MM.1S (cell line): Measurements from ENCODE around the gene CDX2.
A peak's percentile ranks its signal among the peaks of the same experiment; 100 is the strongest.
"Not testable (repeated sequence)": the region's sequence is repeated elsewhere in the genome, so short reads cannot be mapped to it uniquely, and the experiment has no call there.

ENCODE experiments used
- DNase-seq: peaks from one replicate; pipeline ENCODE4 v3.0.0-alpha.2; 2015
- H2AFZ ChIP-seq: fragments of 300-600 bp; sonication (generic); 2 replicates; pipeline ENCODE4 v1.6.0; 2016; ENCODE audit warnings: antibody characterized with exemption, low read length
- H3F3A ChIP-seq: fragments of 300-600 bp; sonication (generic); 2 replicates; pipeline ENCODE4 v1.6.1; 2016; ENCODE audit warnings: mild to moderate bottlenecking, antibody characterized with exemption, low read length, moderate library complexity, mixed read lengths; ENCODE audit not compliant: insufficient read depth
- H3K27ac ChIP-seq: fragments of 300-600 bp; sonication (generic); 2 replicates; pipeline ENCODE4 v1.5.1; 2016; ENCODE audit warnings: mild to moderate bottlenecking, low read length
- H3K27me3 ChIP-seq: fragments of 300-600 bp; sonication (generic); replicated peaks from 2 replicates; pipeline ENCODE4 v1.6.0; 2016; ENCODE audit warnings: low read length; ENCODE audit not compliant: insufficient read depth
- H3K36me3 ChIP-seq: fragments of 300-600 bp; sonication (generic); replicated peaks from 2 replicates; pipeline ENCODE4 v1.6.1; 2016; ENCODE audit warnings: mild to moderate bottlenecking, low read length, mixed read lengths; ENCODE audit not compliant: insufficient read depth
- H3K4me1 ChIP-seq: fragments of 300-600 bp; sonication (generic); 2 replicates; pipeline ENCODE4 v1.6.1; 2016; ENCODE audit warnings: low read length, mixed read lengths
- H3K4me2 ChIP-seq: fragments of 300-600 bp; sonication (generic); 2 replicates; pipeline ENCODE4 v1.6.0; 2016; ENCODE audit warnings: low read depth, low read length
- H3K4me3 ChIP-seq: fragments of 300-600 bp; sonication (generic); 2 replicates; pipeline ENCODE4 v1.5.1; 2016; ENCODE audit warnings: low read length, mixed read lengths
- H3K79me2 ChIP-seq: fragments of 300-600 bp; sonication (generic); 2 replicates; pipeline ENCODE4 v1.6.1; 2016; ENCODE audit warnings: mixed run types, low read length, mixed read lengths
- H3K9ac ChIP-seq: fragments of 300-600 bp; sonication (generic); 2 replicates; pipeline ENCODE4 v1.6.1; 2016; ENCODE audit warnings: low read length, mixed read lengths
- H3K9me2 ChIP-seq: fragments of 300-600 bp; sonication (generic); replicated peaks from 2 replicates; pipeline ENCODE4 v1.6.1; 2016; ENCODE audit warnings: mild to moderate bottlenecking, low read length, mixed read lengths; ENCODE audit not compliant: insufficient read depth
- H3K9me3 ChIP-seq: fragments of 300-600 bp; sonication (generic); replicated peaks from 2 replicates; pipeline ENCODE4 v1.6.1; 2016; ENCODE audit warnings: mild to moderate bottlenecking, low read length, mixed read lengths; ENCODE audit not compliant: insufficient read depth
- H4K20me1 ChIP-seq: fragments of 300-600 bp; sonication (generic); 2 replicates; pipeline ENCODE4 v1.6.1; 2016; ENCODE audit warnings: mild to moderate bottlenecking, low read length, moderate library complexity, mixed read lengths; ENCODE audit not compliant: insufficient read depth
- EZH2 ChIP-seq: fragments of 300-600 bp; sonication (generic); optimal IDR thresholded peaks from 2 replicates; pipeline ENCODE3; 2017; ENCODE audit warnings: low read depth, mild to moderate bottlenecking, antibody characterized with exemption, low read length, mixed read lengths
- EZH2phosphoT487 ChIP-seq: fragments of 300-600 bp; sonication (generic); IDR thresholded peaks from 2 replicates; pipeline ENCODE4 v1.6.1; 2018; ENCODE audit warnings: antibody characterized with exemption, low read length
- TF ChIP-seq, protein P1 (sequence below): fragments of 300-600 bp; sonication (generic); IDR thresholded peaks from 2 replicates; pipeline ENCODE4 v1.5.1; 2016; ENCODE audit warnings: antibody characterized with exemption, low read length, mixed read lengths

Gene CDX2

DNA sequence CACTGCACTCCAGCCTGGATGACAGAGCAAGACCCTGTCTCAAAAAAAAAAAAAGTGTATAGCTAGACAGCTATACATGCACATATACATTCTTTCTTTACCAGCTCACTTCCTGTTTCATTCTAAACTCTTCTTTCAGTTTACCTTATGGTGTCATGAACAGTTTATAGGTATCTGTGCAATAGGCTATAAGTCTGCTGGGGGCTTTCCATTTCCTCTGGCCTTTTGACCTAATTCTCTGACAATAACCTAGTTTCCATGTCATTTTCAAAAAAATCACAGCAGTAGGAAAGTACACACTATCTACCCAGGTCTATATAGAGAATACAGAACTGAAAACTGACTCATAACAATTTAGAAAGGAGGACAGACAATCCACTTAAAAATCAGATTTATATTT, 43.8 kb upstream of the CDX2 start:
- DNase-seq: peak; percentile 77
- Histone ChIP-seq H3K9me3 (no peaks in the 10 kb centered on the region), H3K27ac (no peak overlapping the region), H3K4me3 (no peak overlapping the region), H3F3A (no peaks in the 10 kb centered on the region), H3K79me2 (no peaks in the 10 kb centered on the region), H4K20me1 (no peaks in the 10 kb centered on the region), H3K9me2 (no peaks in the 10 kb centered on the region), H3K9ac (no peak overlapping the region), H3K36me3 (no peaks in the 10 kb centered on the region), H3K27me3 (no peaks in the 10 kb centered on the region), H2AFZ (no peak overlapping the region), H3K4me2 (no peak overlapping the region), H3K4me1 (no peaks in the 10 kb centered on the region)
- TF ChIP-seq EZH2 (no peak), EZH2phosphoT487 (no peak)
- TF ChIP-seq, protein P1, sequence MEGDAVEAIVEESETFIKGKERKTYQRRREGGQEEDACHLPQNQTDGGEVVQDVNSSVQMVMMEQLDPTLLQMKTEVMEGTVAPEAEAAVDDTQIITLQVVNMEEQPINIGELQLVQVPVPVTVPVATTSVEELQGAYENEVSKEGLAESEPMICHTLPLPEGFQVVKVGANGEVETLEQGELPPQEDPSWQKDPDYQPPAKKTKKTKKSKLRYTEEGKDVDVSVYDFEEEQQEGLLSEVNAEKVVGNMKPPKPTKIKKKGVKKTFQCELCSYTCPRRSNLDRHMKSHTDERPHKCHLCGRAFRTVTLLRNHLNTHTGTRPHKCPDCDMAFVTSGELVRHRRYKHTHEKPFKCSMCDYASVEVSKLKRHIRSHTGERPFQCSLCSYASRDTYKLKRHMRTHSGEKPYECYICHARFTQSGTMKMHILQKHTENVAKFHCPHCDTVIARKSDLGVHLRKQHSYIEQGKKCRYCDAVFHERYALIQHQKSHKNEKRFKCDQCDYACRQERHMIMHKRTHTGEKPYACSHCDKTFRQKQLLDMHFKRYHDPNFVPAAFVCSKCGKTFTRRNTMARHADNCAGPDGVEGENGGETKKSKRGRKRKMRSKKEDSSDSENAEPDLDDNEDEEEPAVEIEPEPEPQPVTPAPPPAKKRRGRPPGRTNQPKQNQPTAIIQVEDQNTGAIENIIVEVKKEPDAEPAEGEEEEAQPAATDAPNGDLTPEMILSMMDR: no peak

DNA sequence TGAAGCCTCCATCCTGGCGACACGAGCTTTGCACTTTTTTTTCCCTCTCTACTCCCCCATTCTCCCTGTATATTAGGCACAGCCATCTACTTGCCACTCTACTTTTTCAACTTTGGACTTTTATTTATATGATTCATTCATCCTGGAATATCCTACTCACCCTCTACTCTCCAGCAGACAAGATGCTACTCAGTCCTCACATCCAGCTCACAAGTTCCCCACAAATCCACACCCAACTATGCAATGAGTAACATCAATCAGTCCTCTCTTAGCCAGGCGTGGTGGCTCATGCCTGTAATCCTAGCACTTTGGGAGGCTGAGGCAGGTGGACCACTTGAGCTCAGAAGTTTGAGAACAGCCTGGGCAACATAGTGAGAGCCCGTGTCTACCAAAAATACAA, 43.3 kb upstream of the CDX2 start:
- no peak overlapping the region for H3K4me2 ChIP-seq
- no peaks in the 10 kb centered on the region for H3F3A ChIP-seq
- no peaks in the 10 kb centered on the region for H3K27me3 ChIP-seq
- no peak overlapping the region for H3K4me3 ChIP-seq
- H3K27ac ChIP-seq: no peak overlapping the region
- TF ChIP-seq, protein P1: no peak
- TF ChIP-seq EZH2phosphoT487 (no peak), EZH2 (no peak)
- H3K79me2 ChIP-seq: no peaks in the 10 kb centered on the region
- no peaks in the 10 kb centered on the region for H3K9me3 ChIP-seq
- H4K20me1 ChIP-seq: no peaks in the 10 kb centered on the region
- DNase-seq: no peak
- H3K9ac ChIP-seq: no peak overlapping the region
- H3K4me1 ChIP-seq: no peaks in the 10 kb centered on the region
- H3K9me2 ChIP-seq: no peaks in the 10 kb centered on the region
- H3K36me3 ChIP-seq: no peaks in the 10 kb centered on the region
- no peak overlapping the region for H2AFZ ChIP-seq

DNA sequence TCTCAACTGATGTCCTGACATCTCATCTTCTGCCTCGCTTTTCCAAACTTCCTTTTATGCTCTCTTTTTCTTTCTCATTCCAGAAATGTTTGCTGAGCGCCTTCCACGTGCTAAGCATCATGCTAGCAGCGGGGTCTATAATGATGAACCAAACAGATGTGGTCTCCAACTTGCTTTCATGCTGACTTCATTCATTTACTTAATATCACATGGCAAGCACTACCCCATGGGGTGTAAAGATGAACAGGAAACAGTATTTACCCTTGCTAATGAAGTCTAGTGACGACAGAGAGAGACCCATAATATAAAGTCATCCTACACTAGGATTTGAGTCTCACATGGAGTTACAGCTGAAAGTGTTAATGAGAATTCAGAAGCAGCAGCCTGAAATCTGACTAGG, 40.9 kb upstream of the CDX2 start:
- Histone ChIP-seq H3K4me3 (no peak overlapping the region), H3F3A (no peaks in the 10 kb centered on the region), H4K20me1 (no peaks in the 10 kb centered on the region), H3K27ac (no peak overlapping the region), H3K4me2 (no peak overlapping the region), H3K9me3 (no peaks in the 10 kb centered on the region), H3K36me3 (no peaks in the 10 kb centered on the region), H3K27me3 (no peaks in the 10 kb centered on the region), H3K9me2 (no peaks in the 10 kb centered on the region), H3K4me1 (no peaks in the 10 kb centered on the region), H2AFZ (no peak overlapping the region), H3K9ac (no peak overlapping the region), H3K79me2 (no peaks in the 10 kb centered on the region)
- TF ChIP-seq EZH2phosphoT487 (no peak), EZH2 (no peak)
- TF ChIP-seq, protein P1: no peak
- DNase-seq: no peak

DNA sequence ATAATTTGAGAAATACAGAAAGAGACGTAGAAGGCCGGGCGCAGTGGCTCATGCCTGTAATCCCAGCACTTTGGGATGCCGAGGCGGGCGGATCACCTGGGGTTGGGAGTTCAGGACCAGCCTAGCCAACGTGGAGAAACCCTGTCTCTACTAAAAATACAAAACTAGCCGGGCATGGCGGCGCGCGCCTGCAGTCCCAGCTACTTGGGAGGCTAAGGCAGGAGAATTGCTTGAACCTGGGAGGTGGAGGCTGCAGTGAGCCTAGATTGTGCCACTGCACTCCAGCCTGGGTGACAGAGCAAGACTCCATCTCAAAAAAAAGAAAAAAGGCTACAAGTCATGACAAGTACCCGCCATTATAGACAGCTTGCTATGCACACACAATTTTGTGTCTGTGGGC, 35.9 kb upstream of the CDX2 start:
- H4K20me1 ChIP-seq, H3K9me2 ChIP-seq, H3K4me3 ChIP-seq, H3K27me3 ChIP-seq, H3K9me3 ChIP-seq, H3F3A ChIP-seq, H3K27ac ChIP-seq, DNase-seq, H2AFZ ChIP-seq, H3K36me3 ChIP-seq, H3K4me2 ChIP-seq, H3K79me2 ChIP-seq, H3K9ac ChIP-seq, H3K4me1 ChIP-seq: not testable (repeated sequence)
